Stimulated activated CD4-positive, alpha-beta T cell treated with anti-CD3 and anti-CD28 coated beads, Interleukin-4, amount 100 ng/mL, for 1 hour (primary cell): ENCODE results near the gene RGS10.
"Not testable (repeated sequence)": the region's sequence is repeated elsewhere in the genome, so short reads cannot be mapped to it uniquely, and the experiment has no call there.

Experiments
- DNase-seq: peaks from one replicate; pipeline ENCODE4 v3.0.0-alpha.2; 2020

RGS10 gene

GRCh38 chr10:119542357-119542987, at the start of gene RGS10:
TSS of gene RGS10 (minus strand) at chr10:119542719. CDS start at chr10:119542638, 81 bp downstream.
- DNase-seq: peak; percentile 89

- DNase-seq: no peak
These were observed 45.6 kb upstream of the RGS10 start for GRCh38 chr10:119588071-119588470.

GRCh38 chr10:119578355-119578754, 35.8 kb upstream of the RGS10 start:
- DNase-seq: no peak

GRCh38 chr10:119575991-119576390, 33.5 kb upstream of the RGS10 start:
- DNase-seq: no peak

- no peak for DNase-seq
These were observed 33.0 kb upstream of the RGS10 start for GRCh38 chr10:119575506-119575905.

- no peak for DNase-seq
These were observed 25.5 kb upstream of the RGS10 start for GRCh38 chr10:119567978-119568377.

GRCh38 chr10:119562097-119562496, 19.6 kb upstream of the RGS10 start:
- DNase-seq: no peak

GRCh38 chr10:119559511-119559910, 17.0 kb upstream of the RGS10 start:
- not testable (repeated sequence) for DNase-seq

- DNase-seq: not testable (repeated sequence)
These were observed 13.6 kb upstream of the RGS10 start for GRCh38 chr10:119556081-119556480.

GRCh38 chr10:119555178-119555784, 12.8 kb upstream of the RGS10 start:
- no peak for DNase-seq

GRCh38 chr10:119550827-119551226, 8.3 kb upstream of the RGS10 start:
- no peak for DNase-seq

GRCh38 chr10:119549247-119549999, 6.9 kb upstream of the RGS10 start:
- no peak for DNase-seq

GRCh38 chr10:119546009-119546408, 3.5 kb upstream of the RGS10 start:
- no peak for DNase-seq

- no peak for DNase-seq
These were observed 2.8 kb upstream of the RGS10 start for GRCh38 chr10:119545310-119545709.

GRCh38 chr10:119543814-119544642, 1.5 kb upstream of the RGS10 start:
- no peak for DNase-seq

GRCh38 chr10:119542988-119543813, 682 bp upstream of the RGS10 start:
- DNase-seq: peak; percentile 72

- peak; percentile 83 for DNase-seq
These were observed 811 bp downstream of the RGS10 start for GRCh38 chr10:119541459-119542356.

- no peak for DNase-seq
These were observed 1.5 kb downstream of the RGS10 start for GRCh38 chr10:119541046-119541445.

- DNase-seq: no peak
These were observed 2.5 kb downstream of the RGS10 start for GRCh38 chr10:119540038-119540437.

GRCh38 chr10:119539359-119539825, 3.1 kb downstream of the RGS10 start:
- DNase-seq: no peak
